Activated T-cell treated with anti-CD3 and anti-CD28 coated beads for 48 hours (primary cell): ENCODE data around the gene DLGAP1.

Source experiments
- DNase-seq: peaks from one replicate; pipeline ENCODE4 v3.0.0-alpha.2; 2020; ENCODE audit warnings: low read depth

The DLGAP1 gene

GRCh38 chr18:4241090-4241617 lies 214.0 kb downstream of the DLGAP1 start:
- DNase-seq: no peak

GRCh38 chr18:4238966-4239365 lies 216.1 kb downstream of the DLGAP1 start:
- no peak for DNase-seq

GRCh38 chr18:4237664-4238041 lies 217.5 kb downstream of the DLGAP1 start:
- DNase-seq: no peak

GRCh38 chr18:4236940-4237663 lies 218.0 kb downstream of the DLGAP1 start:
- DNase-seq: no peak

DNA sequence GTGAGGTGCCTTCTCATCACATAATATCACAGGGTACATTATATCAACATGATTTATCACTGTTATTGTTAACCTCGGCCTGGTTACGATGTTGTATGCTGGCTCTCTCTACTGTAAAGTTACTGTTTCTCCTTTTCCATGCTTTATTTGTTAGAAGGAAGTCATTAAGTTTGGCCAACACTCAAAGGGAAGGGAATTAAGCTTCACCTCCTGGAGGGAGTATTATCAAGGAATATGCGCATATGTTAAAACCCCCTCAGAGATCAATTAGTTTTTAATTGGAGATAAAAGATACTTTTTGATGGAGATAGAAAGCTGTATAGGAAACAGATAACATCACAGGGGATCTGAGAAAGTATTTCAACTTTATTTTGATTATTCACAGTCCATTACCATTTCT lies 221.6 kb downstream of the DLGAP1 start:
- DNase-seq: no peak

- no peak for DNase-seq
Observed at GRCh38 chr18:4232656-4233055, 222.5 kb downstream of the DLGAP1 start.

DNA sequence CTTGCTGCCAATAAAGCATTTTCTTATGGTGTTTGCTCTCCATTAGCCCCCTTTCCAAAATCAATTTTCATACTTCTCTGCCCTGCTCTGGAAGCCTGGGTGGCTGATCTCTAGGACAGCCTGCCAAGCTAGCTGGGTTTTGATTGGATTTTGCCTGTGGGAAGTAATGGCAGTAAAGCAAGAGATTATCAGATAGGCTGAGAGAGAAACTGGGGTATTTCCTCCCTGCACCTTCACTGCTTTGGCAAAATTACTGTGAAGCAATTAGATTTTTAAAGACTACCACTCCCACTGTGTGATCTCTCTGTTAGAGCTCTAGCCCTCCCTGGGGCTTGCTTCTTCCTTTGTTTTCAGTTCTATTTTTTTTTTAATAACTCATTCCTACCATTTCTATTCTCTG lies 223.8 kb downstream of the DLGAP1 start:
- DNase-seq: no peak

GRCh38 chr18:4230450-4231168 lies 224.5 kb downstream of the DLGAP1 start:
- no peak for DNase-seq

- no peak for DNase-seq
Observed at GRCh38 chr18:4224031-4224704, 230.9 kb downstream of the DLGAP1 start.

- no peak for DNase-seq
Observed at GRCh38 chr18:4211111-4211837, 243.8 kb downstream of the DLGAP1 start.

- no peak for DNase-seq
Observed at GRCh38 chr18:4208366-4208765, 246.7 kb downstream of the DLGAP1 start.

DNA sequence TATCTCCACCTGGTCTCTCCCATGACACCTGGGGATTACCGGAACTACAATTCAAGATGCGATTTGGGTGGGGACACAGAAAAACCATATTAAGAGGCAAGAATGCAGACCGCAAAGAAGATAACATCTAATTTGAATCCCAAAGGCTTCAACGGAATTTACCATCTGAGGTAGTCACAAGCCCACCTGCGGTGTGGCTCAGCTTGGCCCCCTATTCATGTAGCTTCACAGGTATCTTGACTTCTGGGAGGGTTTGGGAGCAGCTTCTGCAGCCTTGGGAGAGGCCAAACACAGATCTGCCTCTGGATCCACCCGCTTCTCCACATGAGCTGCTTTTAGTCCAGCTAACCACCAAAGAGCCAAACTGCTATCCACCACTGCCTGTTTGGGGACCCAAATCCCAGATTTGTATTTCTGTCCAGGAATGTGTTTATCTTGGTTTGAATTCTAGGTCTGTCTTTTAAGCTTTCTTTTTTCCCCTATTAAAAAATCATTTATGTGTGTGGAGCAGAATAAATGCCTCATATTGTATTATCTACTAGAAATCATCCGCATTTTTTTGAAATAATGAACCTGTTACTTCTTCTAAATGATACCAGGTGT lies 247.6 kb downstream of the DLGAP1 start:
- no peak for DNase-seq

DNA sequence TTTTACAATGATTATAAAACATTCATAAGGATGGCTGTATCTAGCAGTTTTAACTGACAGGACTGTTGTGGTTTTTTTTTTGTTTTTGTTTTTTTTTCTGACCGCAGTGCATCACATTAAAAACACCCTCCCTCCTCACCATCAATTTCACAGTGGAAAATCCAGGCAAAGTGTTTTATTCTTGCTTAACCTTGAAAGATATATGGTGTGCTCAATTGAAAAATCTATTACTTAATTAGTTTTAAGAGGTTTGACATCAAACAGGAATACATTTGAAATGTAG lies 250.7 kb downstream of the DLGAP1 start:
- no peak for DNase-seq

DNA sequence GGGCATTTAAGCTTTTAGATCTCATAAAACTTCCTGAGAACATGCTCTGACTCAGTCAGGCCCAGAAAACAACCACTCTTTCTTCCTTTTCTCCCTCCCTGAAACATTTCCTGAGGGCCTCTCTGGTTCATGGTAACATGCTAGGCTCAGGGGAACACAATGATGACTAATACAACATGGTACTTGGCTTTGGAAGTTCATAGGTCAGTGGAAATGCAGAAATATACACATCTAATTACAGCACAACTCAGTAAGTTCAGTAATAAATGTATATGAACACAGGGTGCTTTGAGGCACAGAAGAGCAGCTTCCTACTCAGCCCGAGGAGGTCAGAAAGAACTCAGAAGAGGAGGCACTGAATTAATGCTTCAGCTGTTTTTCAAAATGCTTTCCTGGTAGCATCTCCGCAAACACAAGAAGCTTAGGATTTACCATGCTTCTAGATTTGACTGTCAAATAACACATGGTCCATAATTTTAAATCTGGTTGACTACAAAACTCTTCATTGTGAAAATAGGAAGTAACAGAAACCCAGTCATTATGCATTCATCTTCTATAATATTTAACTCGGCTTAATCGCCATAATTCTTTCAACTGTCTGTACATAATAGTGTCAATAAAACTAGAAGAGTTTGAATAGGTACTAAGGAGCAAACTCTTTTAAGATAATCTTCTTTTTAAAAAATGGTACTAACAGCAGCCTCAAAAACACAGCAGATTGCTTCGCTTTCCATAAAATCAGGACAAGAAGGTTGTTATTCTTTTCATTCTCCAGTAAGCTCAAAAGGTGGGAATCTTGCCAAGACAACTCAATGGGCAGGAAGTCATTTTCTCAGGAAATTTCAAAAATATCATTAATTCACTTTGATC lies 251.3 kb downstream of the DLGAP1 start:
- DNase-seq: no peak

- DNase-seq: no peak
Observed at GRCh38 chr18:4200399-4200798, 254.7 kb downstream of the DLGAP1 start.

GRCh38 chr18:4198956-4199355 lies 256.2 kb downstream of the DLGAP1 start:
- no peak for DNase-seq

GRCh38 chr18:4196351-4196750 lies 258.8 kb downstream of the DLGAP1 start:
- no peak for DNase-seq

GRCh38 chr18:4193086-4193485 lies 262.0 kb downstream of the DLGAP1 start:
- no peak for DNase-seq

DNA sequence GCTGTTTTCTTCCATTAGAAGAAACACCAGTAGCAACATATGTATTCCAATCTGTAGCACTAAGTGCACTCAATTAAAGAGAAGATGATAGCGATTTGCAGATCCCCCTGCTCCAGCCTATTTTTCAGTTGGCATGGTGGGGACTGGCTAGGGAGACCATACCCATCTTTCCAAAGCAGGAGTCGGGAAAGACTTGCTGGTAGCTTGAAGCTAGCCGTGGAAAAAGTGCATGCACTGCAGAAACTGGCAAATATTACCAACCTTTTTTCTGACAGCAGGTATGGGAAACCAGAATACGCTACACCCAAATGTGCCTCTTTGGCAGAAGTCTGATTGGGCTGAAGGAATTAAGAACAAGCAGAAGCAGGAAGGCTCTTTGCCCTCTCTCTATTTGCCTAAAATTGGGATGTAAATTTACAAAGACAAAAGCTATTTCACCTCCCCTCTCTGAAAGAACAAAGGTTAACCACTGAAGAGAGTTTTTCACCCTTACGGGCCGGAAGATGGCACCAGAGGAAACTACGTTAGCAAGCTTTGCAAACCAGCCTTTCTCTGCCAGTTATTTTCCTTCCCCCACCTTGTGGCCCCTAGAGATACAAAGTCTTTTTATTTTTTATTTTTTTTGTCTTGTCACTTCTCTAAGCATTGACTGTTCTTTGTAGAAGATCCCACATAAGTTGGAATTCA lies 273.1 kb downstream of the DLGAP1 start:
- no peak for DNase-seq

DNA sequence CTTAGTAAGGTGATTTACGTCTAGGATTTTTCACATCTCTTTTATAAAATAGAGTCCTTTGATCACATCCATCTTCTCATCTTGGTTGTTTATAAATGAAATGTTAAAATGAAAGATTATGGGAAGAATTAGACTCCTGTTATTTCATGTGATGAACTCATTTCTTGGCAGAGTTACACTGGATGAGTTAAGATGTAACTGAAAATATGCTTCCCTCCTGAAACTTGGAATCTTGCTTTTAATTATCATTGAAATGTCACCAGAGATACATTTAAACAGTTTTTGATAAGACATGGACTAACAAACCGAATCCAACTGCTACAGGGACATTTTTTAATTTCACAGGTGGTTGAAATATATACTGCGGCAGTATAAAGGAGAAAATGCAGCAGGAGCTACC lies 274.0 kb downstream of the DLGAP1 start:
- no peak for DNase-seq
